H1 (cell line): ENCODE measurements around the gene MPPED1. TPM values are rescaled to one million over a fixed set of nuclear protein-coding genes. Genes with fewer than 3 reads are reported as not detected.

Experiments
- CTCF ChIA-PET: fragments of 300-600 bp; sonication (Branson Sonifier 250); formaldehyde crosslinking; loops from one replicate; lab custom pipeline; 2021; ENCODE audit not compliant: partially characterized antibody; lab: Charles Lee
- POLR2A ChIA-PET: fragments of 300-600 bp; sonication (Branson Sonifier 250); formaldehyde crosslinking; loops from one replicate; lab custom pipeline; 2021; ENCODE audit warnings: inconsistent platforms; ENCODE audit not compliant: partially characterized antibody; lab: Charles Lee
- DNase-seq, 2 experiments: peaks; one replicate each; pipeline versions ENCODE4 v3.0.0 to v3.0.0-alpha.2; 2010 to 2022; ENCODE audit warnings: low spot score in 2 of 2, low read depth in 1 of 2, mixed read lengths in 1 of 2
- FAIRE-seq: peaks from 2 replicates; lab custom pipeline; 2011; peaks lifted over from hg19 to GRCh38; lab: Jason Lieb, UNC
- H2AFZ ChIP-seq: 2 replicates; pipeline ENCODE4 v1.8.1; 2012; ENCODE audit warnings: low read length, inconsistent platforms
- H2AK5ac ChIP-seq: 2 replicates; pipeline ENCODE4 v1.6.1; 2013; ENCODE audit warnings: low read depth, low read length
- H2BK120ac ChIP-seq: replicated peaks from 2 replicates; pipeline ENCODE3; 2013; ENCODE audit warnings: low read depth, low read length, inconsistent platforms
- H2BK12ac ChIP-seq: 2 replicates; pipeline ENCODE4 v1.6.1; 2013; ENCODE audit warnings: low read depth, low read length
- H2BK15ac ChIP-seq: 2 replicates; pipeline ENCODE4 v1.6.1; 2013; ENCODE audit warnings: low read length
- H2BK20ac ChIP-seq: 2 replicates; pipeline ENCODE4 v1.6.1; 2013; ENCODE audit warnings: low read length
- H2BK5ac ChIP-seq: 2 replicates; pipeline ENCODE4 v1.6.1; 2013; ENCODE audit warnings: low read depth, low read length
- H3K14ac ChIP-seq: 2 replicates; pipeline ENCODE4 v1.6.1; 2013; ENCODE audit warnings: inconsistent platforms; ENCODE audit not compliant: insufficient read length
- H3K18ac ChIP-seq: 2 replicates; pipeline ENCODE4 v1.6.1; 2013; ENCODE audit warnings: low read length; ENCODE audit errors: extremely low read depth
- H3K23ac ChIP-seq: 2 replicates; pipeline ENCODE4 v1.6.1; 2013; ENCODE audit warnings: inconsistent platforms; ENCODE audit not compliant: insufficient read length
- H3K23me2 ChIP-seq: 2 replicates; pipeline ENCODE4 v1.6.1; 2013; ENCODE audit warnings: low read depth, low read length
- H3K27ac ChIP-seq: 2 replicates; pipeline ENCODE4 v1.6.1; 2011; ENCODE audit warnings: low read depth, low read length, inconsistent platforms
- H3K27me3 ChIP-seq, 4 experiments: replicated peaks in 1 of 4; 1 replicate in 1 of 4; 2 replicates in 3 of 4; pipeline versions ENCODE4 v1.6.1 to v1.8.1; 2011 to 2013; ENCODE audit warnings: low read length in 3 of 4, mild to moderate bottlenecking in 3 of 4, inconsistent platforms in 2 of 4, mixed read lengths in 2 of 4, moderate library complexity in 1 of 4; ENCODE audit not compliant: control insufficient read depth in 3 of 4, insufficient read depth in 3 of 4; ENCODE audit errors: extremely low read depth in 1 of 4
- H3K36me3 ChIP-seq, 4 experiments: 2 replicates each; pipeline versions ENCODE4 v1.6.1 to v1.8.1; 2011 to 2013; ENCODE audit warnings: mild to moderate bottlenecking in 4 of 4, low read length in 3 of 4, moderate library complexity in 2 of 4, control low read depth in 1 of 4, inconsistent platforms in 1 of 4; ENCODE audit not compliant: insufficient read depth in 4 of 4, control insufficient read depth in 2 of 4
- H3K4ac ChIP-seq: replicated peaks from 2 replicates; pipeline ENCODE3; 2013; ENCODE audit warnings: low read length, low read depth, mixed read lengths, inconsistent platforms; ENCODE audit not compliant: insufficient read length
- H3K4me1 ChIP-seq, 4 experiments: replicated peaks in 1 of 4; 1 replicate in 1 of 4; 2 replicates in 3 of 4; pipeline versions ENCODE4 v1.6.1 to v1.8.1; 2011 to 2013; ENCODE audit warnings: low read length in 3 of 4, inconsistent platforms in 2 of 4, mixed read lengths in 1 of 4; ENCODE audit not compliant: insufficient read depth in 4 of 4, control insufficient read depth in 3 of 4
- H3K4me2 ChIP-seq, 2 experiments: 2 replicates each; pipeline versions ENCODE4 v1.6.1 to v1.8.1; 2011 to 2013; ENCODE audit warnings: low read depth in 2 of 2, low read length in 2 of 2, control low read depth in 1 of 2, inconsistent platforms in 1 of 2, mild to moderate bottlenecking in 1 of 2; ENCODE audit not compliant: insufficient read depth in 1 of 2
- H3K4me3 ChIP-seq, 4 experiments: fragments of 200-600, 300-600 bp in 1 of 4; sonication (generic), shearing (Covaris generic), sonication (Bioruptor Twin) in 1 of 4; 2 replicates each; pipeline versions ENCODE4 v1.5.1 to v1.8.1; 2011 to 2016; ENCODE audit warnings: low read length in 4 of 4, low read depth in 3 of 4, control low read depth in 2 of 4, inconsistent platforms in 2 of 4, mild to moderate bottlenecking in 2 of 4, mixed read lengths in 1 of 4, moderate library complexity in 1 of 4; ENCODE audit not compliant: insufficient read depth in 2 of 4; ENCODE audit errors: extremely low read depth in 1 of 4
- H3K56ac ChIP-seq: replicated peaks from 2 replicates; pipeline ENCODE3; 2013; ENCODE audit warnings: low read depth, mild to moderate bottlenecking, mixed read lengths, low read length, inconsistent platforms; ENCODE audit not compliant: insufficient read length
- H3K79me1 ChIP-seq: 2 replicates; pipeline ENCODE4 v1.6.1; 2013; ENCODE audit warnings: low read depth, low read length, control low read depth
- H3K79me2 ChIP-seq, 2 experiments: 2 replicates each; pipeline versions ENCODE4 v1.6.1 to v1.8.1; 2012 to 2013; ENCODE audit warnings: low read length in 2 of 2, mild to moderate bottlenecking in 2 of 2, inconsistent platforms in 1 of 2; ENCODE audit not compliant: insufficient read depth in 2 of 2, control insufficient read depth in 1 of 2
- H3K9ac ChIP-seq, 4 experiments: replicated peaks in 1 of 4; 1 replicate in 1 of 4; 2 replicates in 3 of 4; pipeline versions ENCODE4 v1.6.1 to v1.8.1; 2011 to 2013; ENCODE audit warnings: low read depth in 3 of 4, low read length in 3 of 4, control low read depth in 2 of 4, mild to moderate bottlenecking in 2 of 4, moderate library complexity in 2 of 4, inconsistent platforms in 1 of 4; ENCODE audit errors: extremely low read depth in 1 of 4
- H3K9me3 ChIP-seq, 2 experiments: 2 replicates each; pipeline versions ENCODE4 v1.6.1 to v1.8.1; 2012 to 2013; ENCODE audit warnings: mild to moderate bottlenecking in 2 of 2, moderate library complexity in 2 of 2, control low read depth in 1 of 2, inconsistent platforms in 1 of 2, low read depth in 1 of 2, low read length in 1 of 2, mixed read lengths in 1 of 2; ENCODE audit not compliant: insufficient read depth in 2 of 2
- H4K20me1 ChIP-seq, 2 experiments: replicated peaks in 1 of 2; 2 replicates each; pipeline versions ENCODE3 to v1.8.1; 2011 to 2013; ENCODE audit warnings: inconsistent platforms in 2 of 2, low read length in 2 of 2, mild to moderate bottlenecking in 1 of 2; ENCODE audit not compliant: insufficient read depth in 2 of 2, control insufficient read depth in 1 of 2
- H4K5ac ChIP-seq: 2 replicates; pipeline ENCODE4 v1.6.1; 2013; ENCODE audit warnings: low read length, low read depth, mixed read lengths, inconsistent platforms; ENCODE audit not compliant: insufficient read length
- H4K8ac ChIP-seq: 2 replicates; pipeline ENCODE4 v1.8.0; 2013; ENCODE audit warnings: mild to moderate bottlenecking, moderate library complexity, low read length, inconsistent platforms; ENCODE audit not compliant: insufficient read depth; ENCODE audit errors: extremely low read depth
- H4K91ac ChIP-seq: replicated peaks from 2 replicates; pipeline ENCODE3; 2013; ENCODE audit warnings: low read length, mixed read lengths, inconsistent platforms; ENCODE audit not compliant: insufficient read length
- CEBPB ChIP-seq: IDR thresholded peaks from 2 replicates; pipeline ENCODE4 v1.6.1; 2012; ENCODE audit warnings: low read depth, low read length
- GABPA ChIP-seq: IDR thresholded peaks from 2 replicates; pipeline ENCODE4 v1.6.1; 2011; ENCODE audit warnings: mild to moderate bottlenecking, low read length, moderate library complexity, borderline replicate concordance; ENCODE audit not compliant: insufficient read depth
- NRF1 ChIP-seq: IDR thresholded peaks from 2 replicates; pipeline ENCODE4 v1.6.1; 2011; ENCODE audit warnings: mild to moderate bottlenecking, low read depth, low read length, improper control_type of control experiment
- RNF2 ChIP-seq: fragments of 200-900, 300-1000 bp; sonication (generic); IDR thresholded peaks from 2 replicates; pipeline ENCODE4 v1.7.1; 2016; ENCODE audit warnings: borderline replicate concordance, low read depth, mild to moderate bottlenecking, antibody characterized with exemption, low read length; ENCODE audit not compliant: poor library complexity, severe bottlenecking; ENCODE audit errors: missing control alignments
- TEAD4 ChIP-seq: IDR thresholded peaks from 2 replicates; pipeline ENCODE4 v1.6.1; 2012; ENCODE audit warnings: low read depth, low read length, inconsistent platforms, mixed read lengths
- WGBS, 2 experiments: shearing (Covaris generic) in 1 of 2; methylation state at CpG; one replicate each; pipeline versions ENCODE4 v1.1.6 to v1.1.7; 2013 to 2015; ENCODE audit warnings: low lambda C conversion rate in 2 of 2, mixed read lengths in 2 of 2, inconsistent platforms in 1 of 2, low coverage in 1 of 2, missing lambda C conversion rate in 1 of 2; ENCODE audit not compliant: insufficient replicate concordance in 2 of 2, insufficient coverage in 1 of 2, insufficient read length in 1 of 2; ENCODE audit errors: extremely low coverage in 1 of 2, missing lambda C conversion rate in 1 of 2; 5-methylcytosine and 5-hydroxymethylcytosine counted together
- polyA plus RNA-seq, 7 experiments: library from polyadenylated mRNA; depleted of rRNA in 3 of 7; stranded (reverse) in 5 of 7; unstranded in 2 of 7; fragments of >200 nt in 5 of 7; fragments of 200-250 nt in 2 of 7; gene quantifications; 1 replicate in 5 of 7; 2 replicates in 1 of 7; 4 replicates in 1 of 7; pipeline versions ENCODE4 v1.2.1 to v1.2.3, GENCODE V29; 2011 to 2013; ENCODE audit warnings: missing spikeins in 2 of 7, mixed read lengths in 2 of 7
- total RNA-seq: library from RNA; stranded (reverse); fragmentation: NEBNext Ultra II Directional; extraction: Animal tissue kit (Norgen Biotek cat#: 25700); gene quantifications from 2 replicates; pipeline ENCODE4 v1.2.1, GENCODE V29; 2021
- TF ChIP-seq, protein P1 (sequence below): IDR thresholded peaks from 2 replicates; pipeline ENCODE4 v1.6.1; 2012; ENCODE audit warnings: inconsistent platforms

MPPED1 gene
- total and polyA plus RNA-seq, 2 of the 8 experiments (the other 6 are each of a cell fraction or from before 2014, with no cell fraction given), result 0.29 to 0.37 TPM

- no peak overlapping the region; the same call in 1 of the 2 replicates for H2AFZ ChIP-seq
- no peaks in the 10 kb centered on the region for H3K36me3 ChIP-seq
- FAIRE-seq (no peak), DNase-seq (no peak)
- no peaks in the 10 kb centered on the region for H3K23me2 ChIP-seq
- no peak overlapping the region for H2BK120ac ChIP-seq
- no peak overlapping the region for H3K18ac ChIP-seq
- no peaks in the 10 kb centered on the region for H3K79me2 ChIP-seq
- H4K8ac ChIP-seq, result no peak overlapping the region
- no peaks in the 10 kb centered on the region for H4K20me1 ChIP-seq
- CTCF ChIA-PET, result interaction anchor here (0.6 to 14.7 kb wide), 23 partner anchors 10 to 1202 kb away, joined by 3 to 257 read pairs (median 4); no protein-coding TSS in a partner anchor
- H4K91ac ChIP-seq, result no peak overlapping the region
- H3K9ac ChIP-seq, result no peak overlapping the region
- H3K23ac ChIP-seq, result no peak overlapping the region
- H3K56ac ChIP-seq, result no peak overlapping the region
- H3K14ac ChIP-seq, result no peak overlapping the region
- H3K9me3 ChIP-seq, result no peaks in the 10 kb centered on the region
- 74% methylated on average over 5 of the region's 5 CpGs; no CpG with 5 or more reads in 1 of the 2 experiments for WGBS, 2 experiments
- H2BK15ac ChIP-seq, result no peak overlapping the region
- no peaks in the 10 kb centered on the region for H3K79me1 ChIP-seq
- no peak overlapping the region for H3K4me3 ChIP-seq
- no peak overlapping the region for H2BK5ac ChIP-seq
- POLR2A ChIA-PET, result interaction anchor here (1.7 kb wide), 1 partner anchor 109 kb away, joined by 3 read pairs; no protein-coding TSS in a partner anchor
- no peak overlapping the region for H3K4me2 ChIP-seq
- no peak overlapping the region for H2AK5ac ChIP-seq
- no peak overlapping the region for H2BK20ac ChIP-seq
- no peak overlapping the region for H3K27ac ChIP-seq
- H3K4ac ChIP-seq, result no peak overlapping the region
- H3K27me3 ChIP-seq, result peaks cover 0 to 12% (median 3%) of the 10 kb centered on the region in 4 experiments; a peak in 5 of 7 replicates
- H3K4me1 ChIP-seq, result peaks cover 0 to 9% (median 2%) of the 10 kb centered on the region in 4 experiments; a peak in 3 of 7 replicates
- TF ChIP-seq CEBPB (no peak), TEAD4 (no peak), GABPA (no peak), NRF1 (no peak), RNF2 (no peak)
- TF ChIP-seq, protein P1, sequence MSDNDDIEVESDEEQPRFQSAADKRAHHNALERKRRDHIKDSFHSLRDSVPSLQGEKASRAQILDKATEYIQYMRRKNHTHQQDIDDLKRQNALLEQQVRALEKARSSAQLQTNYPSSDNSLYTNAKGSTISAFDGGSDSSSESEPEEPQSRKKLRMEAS, result no peak
- no peak overlapping the region for H2BK12ac ChIP-seq
- no peak overlapping the region for H4K5ac ChIP-seq
These were observed 27.0 kb upstream of the MPPED1 start for GRCh38 chr22:43384863-43385262.
